ENCODE results near the gene CAMK2B. TPM values are rescaled to one million over a fixed set of nuclear protein-coding genes. Genes with fewer than 3 reads are reported as not detected.

Gene CAMK2B
- total RNA-seq, 1 experiment from 2014 or later, result not detected

- Histone ChIP-seq H3K27me3 (replicated peaks; ENCODE audit: control insufficient read depth, insufficient read depth, low read length) (peaks cover 4% of the 10 kb centered on the region), H3K4me3 (ENCODE audit: low read depth, low read length) (no peak overlapping the region), H3K36me3 (ENCODE audit: control insufficient read depth, insufficient read depth, low read length) (no peaks in the 10 kb centered on the region), H3K4me1 (0 out of 2 replicates have a peak, but pooled peaks cover 3% of the 10 kb centered on the region), H3K9me3 (no peaks in the 10 kb centered on the region)
- DNase-seq, result no peak
- H3K9me3 Mint-ChIP-seq (ENCODE audit: unreplicated experiment), result no peaks in the 10 kb centered on the region
- H3K4me3 Mint-ChIP-seq (ENCODE audit: unreplicated experiment), result peak overlapping the region; percentile 29
- no peak overlapping the region for H3K27ac Mint-ChIP-seq (ENCODE audit: unreplicated experiment)
- peaks cover 40% of the 10 kb centered on the region for H3K27me3 Mint-ChIP-seq (ENCODE audit: insufficient read depth, unreplicated experiment)
- H3K4me1 Mint-ChIP-seq (ENCODE audit: low read depth, unreplicated experiment), result peaks cover 7% of the 10 kb centered on the region
- no peaks in the 10 kb centered on the region for H3K36me3 Mint-ChIP-seq (ENCODE audit: insufficient read depth, unreplicated experiment)
- intact Hi-C loops (cut with micrococcal nuclease; ENCODE audit: unreplicated experiment), result no loop called here
- TF ChIP-seq CTCF (IDR thresholded peaks at IDR 0.05; ENCODE audit: insufficient read depth in 1 of 2, low read depth in 1 of 2, low read length in 1 of 2, severe bottlenecking in 1 of 2, unreplicated experiment in 1 of 2), result no peak
- ChIA-PET POLR2A (no interaction called here), CTCF (interaction anchor here (0.6 to 0.7 kb wide), 2 partner anchors 80 to 642 kb away, joined by 3 to 6 read pairs; no protein-coding TSS in a partner anchor)
- no TSS peak for BruUV-seq (replicated peaks)
Measured at GRCh38 chr7:44324204-44324480, 1.3 kb downstream of the CAMK2B start.

- Mint-ChIP-seq H3K27ac (ENCODE audit: unreplicated experiment) (no peak overlapping the region), H3K27me3 (ENCODE audit: insufficient read depth, unreplicated experiment) (peaks cover 40% of the 10 kb centered on the region), H3K36me3 (ENCODE audit: insufficient read depth, unreplicated experiment) (no peaks in the 10 kb centered on the region), H3K4me1 (ENCODE audit: low read depth, unreplicated experiment) (peaks cover 7% of the 10 kb centered on the region), H3K4me3 (ENCODE audit: unreplicated experiment) (no peak overlapping the region), H3K9me3 (ENCODE audit: unreplicated experiment) (no peaks in the 10 kb centered on the region)
- POLR2A ChIA-PET, result no interaction called here
- DNase-seq, result no peak
- CTCF ChIA-PET, result interaction anchor here (0.7 kb wide), 1 partner anchor 79 kb away, joined by 3 read pairs; no protein-coding TSS in a partner anchor
- intact Hi-C loops (cut with micrococcal nuclease; ENCODE audit: unreplicated experiment), result no loop called here
- BruUV-seq (replicated peaks), result no TSS peak
- Histone ChIP-seq H3K27me3 (replicated peaks; ENCODE audit: control insufficient read depth, insufficient read depth, low read length) (peaks cover 4% of the 10 kb centered on the region), H3K9me3 (no peaks in the 10 kb centered on the region), H3K4me1 (0 out of 2 replicates have a peak, but pooled peaks cover 3% of the 10 kb centered on the region), H3K4me3 (ENCODE audit: low read depth, low read length) (no peak overlapping the region), H3K36me3 (ENCODE audit: control insufficient read depth, insufficient read depth, low read length) (no peaks in the 10 kb centered on the region)
- no peak for TF ChIP-seq CTCF (IDR thresholded peaks at IDR 0.05; ENCODE audit: insufficient read depth in 1 of 2, low read depth in 1 of 2, low read length in 1 of 2, severe bottlenecking in 1 of 2, unreplicated experiment in 1 of 2)
Measured at GRCh38 chr7:44323381-44324203, 1.8 kb downstream of the CAMK2B start.

- no peak for TF ChIP-seq CTCF (IDR thresholded peaks at IDR 0.05; ENCODE audit: insufficient read depth in 1 of 2, low read depth in 1 of 2, low read length in 1 of 2, severe bottlenecking in 1 of 2, unreplicated experiment in 1 of 2)
- Histone ChIP-seq H3K36me3 (ENCODE audit: control insufficient read depth, insufficient read depth, low read length) (no peaks in the 10 kb centered on the region), H3K4me1 (0 out of 2 replicates have a peak, but pooled peaks cover 3% of the 10 kb centered on the region), H3K27me3 (replicated peaks; ENCODE audit: control insufficient read depth, insufficient read depth, low read length) (peaks cover 4% of the 10 kb centered on the region), H3K4me3 (ENCODE audit: low read depth, low read length) (no peak overlapping the region), H3K9me3 (no peaks in the 10 kb centered on the region)
- no TSS peak for BruUV-seq (replicated peaks)
- intact Hi-C loops (cut with micrococcal nuclease; ENCODE audit: unreplicated experiment), result no loop called here
- no peak for DNase-seq
- ChIA-PET POLR2A (no interaction called here), CTCF (no interaction called here)
- Mint-ChIP-seq H3K27ac (ENCODE audit: unreplicated experiment) (no peak overlapping the region), H3K4me3 (ENCODE audit: unreplicated experiment) (no peak overlapping the region), H3K4me1 (ENCODE audit: low read depth, unreplicated experiment) (peaks cover 7% of the 10 kb centered on the region), H3K9me3 (ENCODE audit: unreplicated experiment) (no peaks in the 10 kb centered on the region), H3K36me3 (ENCODE audit: insufficient read depth, unreplicated experiment) (no peaks in the 10 kb centered on the region), H3K27me3 (ENCODE audit: insufficient read depth, unreplicated experiment) (peaks cover 35% of the 10 kb centered on the region)
Measured at GRCh38 chr7:44322631-44323363, 2.6 kb downstream of the CAMK2B start.

Data from Caco-2 (cell line).